ENCODE data around the gene ZNF597.
"Not testable (repeated sequence)": the region's sequence is repeated elsewhere in the genome, so short reads cannot be mapped to it uniquely, and the experiment has no call there.

Gene ZNF597

DNA sequence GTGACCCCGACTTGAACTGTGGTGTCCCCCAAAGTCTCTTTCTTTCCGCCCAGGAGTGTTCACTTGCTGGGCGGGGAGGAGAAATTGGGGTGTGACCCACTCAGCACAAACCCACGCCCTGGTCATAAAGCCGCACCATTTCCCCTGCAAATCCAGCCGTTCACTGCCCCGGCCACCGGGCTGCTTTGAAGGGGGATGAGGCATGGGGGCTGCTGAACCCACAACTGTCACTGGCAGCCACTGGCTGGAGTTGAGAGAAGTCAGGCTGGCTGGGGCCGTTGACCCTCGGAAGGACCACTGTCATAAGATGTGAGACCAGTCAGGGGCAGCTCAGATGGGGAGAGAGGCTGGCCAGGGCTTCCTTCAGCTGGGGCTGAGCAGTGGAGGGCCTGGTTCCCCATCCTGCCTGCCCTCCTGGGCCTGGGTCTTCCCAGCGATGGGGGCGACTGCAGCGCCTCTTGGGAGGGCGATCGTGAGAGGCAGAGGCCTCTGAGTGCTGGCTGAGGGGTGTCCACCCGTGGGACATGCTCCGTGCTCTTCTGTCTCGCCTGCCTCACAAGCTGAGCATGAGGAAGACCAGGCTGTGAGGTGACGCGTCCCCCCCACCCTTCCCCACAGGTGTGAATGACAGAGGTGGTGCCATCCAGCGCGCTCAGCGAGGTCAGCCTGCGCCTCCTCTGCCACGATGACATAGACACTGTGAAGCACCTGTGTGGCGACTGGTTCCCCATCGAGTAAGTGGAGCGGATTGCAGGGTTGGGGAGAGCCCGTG is 32.5 kb upstream of the ZNF597 start:
- no peak for DNase-seq

DNA sequence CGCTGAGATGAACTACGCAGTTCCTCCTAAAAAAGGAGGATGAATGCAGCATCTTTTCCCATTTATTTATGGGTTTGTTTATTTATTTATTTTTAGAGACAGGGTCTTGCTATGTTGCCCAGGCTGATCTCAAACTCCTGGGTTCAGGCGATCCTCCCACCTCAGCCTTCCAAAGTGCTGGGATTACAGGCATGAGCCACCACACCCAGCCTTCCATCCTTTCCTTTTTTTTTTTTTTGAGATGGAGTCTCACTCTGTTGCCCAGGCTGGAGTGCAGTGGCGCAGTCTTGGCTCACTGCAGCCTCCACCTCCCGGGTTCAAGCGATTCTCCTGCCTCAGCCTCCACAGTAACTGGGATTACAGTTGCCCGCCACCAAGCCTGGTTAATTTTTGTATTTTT is 31.6 kb upstream of the ZNF597 start:
- not testable (repeated sequence) for DNase-seq

DNA sequence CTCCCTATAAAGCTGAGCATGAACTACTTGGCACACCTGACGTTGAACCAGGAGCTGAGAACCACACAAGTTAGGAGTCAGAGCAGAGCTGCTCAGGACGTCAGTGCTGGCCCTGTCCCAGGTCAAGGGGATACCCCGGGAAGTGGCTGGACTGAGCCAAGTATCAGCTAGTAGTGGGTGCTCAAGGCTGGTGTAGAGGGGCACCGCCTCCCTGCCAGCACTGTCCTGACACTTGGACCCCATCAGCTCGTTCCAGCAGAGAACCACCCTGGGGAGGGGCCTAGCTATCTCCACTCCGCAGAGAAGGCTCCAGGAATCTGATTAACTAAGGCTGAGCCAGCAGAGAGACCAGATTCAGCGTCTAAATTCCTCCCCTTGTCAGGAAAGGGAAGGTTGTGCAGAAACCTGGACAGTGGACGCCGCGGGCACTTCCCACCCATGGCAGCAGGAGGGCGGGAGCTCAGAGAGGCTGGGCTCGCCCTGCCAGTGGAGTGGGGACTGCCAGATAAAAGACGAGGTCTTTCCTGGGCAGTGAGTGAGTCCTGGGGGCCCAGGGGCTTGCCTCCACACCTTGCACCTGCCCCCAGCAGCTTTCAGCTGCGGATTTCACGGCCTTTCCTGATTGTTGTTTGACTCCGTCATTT is 31.0 kb upstream of the ZNF597 start:
- DNase-seq, result no peak

GRCh38 chr16:3473596-3473943 is 30.3 kb upstream of the ZNF597 start:
- not testable (repeated sequence) for DNase-seq

- DNase-seq, result no peak
Measured at GRCh38 chr16:3472878-3473595, 29.7 kb upstream of the ZNF597 start.

- no peak for DNase-seq
Measured at GRCh38 chr16:3471518-3472176, 28.3 kb upstream of the ZNF597 start.

GRCh38 chr16:3470723-3471122 is 27.4 kb upstream of the ZNF597 start:
- no peak for DNase-seq

GRCh38 chr16:3469736-3470135 is 26.4 kb upstream of the ZNF597 start:
- DNase-seq, result no peak

DNA sequence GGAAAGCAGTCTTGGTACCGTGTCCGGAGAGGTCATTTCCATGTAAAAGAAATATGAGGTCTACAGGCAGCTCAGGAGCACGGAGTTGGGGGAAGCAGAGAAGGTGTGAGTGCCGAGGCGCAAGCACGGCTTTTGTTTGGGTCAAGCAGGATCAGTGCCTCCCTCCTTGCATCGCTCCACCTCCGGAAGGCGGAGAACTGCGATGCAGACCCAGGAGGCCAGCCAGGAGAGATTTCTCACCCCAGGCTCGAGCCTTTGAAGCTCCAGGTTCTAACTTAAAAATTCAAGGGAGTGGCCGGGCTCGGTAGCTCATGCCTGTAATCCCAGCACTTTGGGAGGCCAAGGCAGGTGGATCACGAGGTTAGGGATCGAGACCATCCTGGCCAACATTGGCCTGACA is 25.2 kb upstream of the ZNF597 start:
- no peak for DNase-seq

- no peak for DNase-seq
Measured at GRCh38 chr16:3467921-3468320, 24.6 kb upstream of the ZNF597 start.

- no peak for DNase-seq
Measured at GRCh38 chr16:3467182-3467581, 23.9 kb upstream of the ZNF597 start.

DNA sequence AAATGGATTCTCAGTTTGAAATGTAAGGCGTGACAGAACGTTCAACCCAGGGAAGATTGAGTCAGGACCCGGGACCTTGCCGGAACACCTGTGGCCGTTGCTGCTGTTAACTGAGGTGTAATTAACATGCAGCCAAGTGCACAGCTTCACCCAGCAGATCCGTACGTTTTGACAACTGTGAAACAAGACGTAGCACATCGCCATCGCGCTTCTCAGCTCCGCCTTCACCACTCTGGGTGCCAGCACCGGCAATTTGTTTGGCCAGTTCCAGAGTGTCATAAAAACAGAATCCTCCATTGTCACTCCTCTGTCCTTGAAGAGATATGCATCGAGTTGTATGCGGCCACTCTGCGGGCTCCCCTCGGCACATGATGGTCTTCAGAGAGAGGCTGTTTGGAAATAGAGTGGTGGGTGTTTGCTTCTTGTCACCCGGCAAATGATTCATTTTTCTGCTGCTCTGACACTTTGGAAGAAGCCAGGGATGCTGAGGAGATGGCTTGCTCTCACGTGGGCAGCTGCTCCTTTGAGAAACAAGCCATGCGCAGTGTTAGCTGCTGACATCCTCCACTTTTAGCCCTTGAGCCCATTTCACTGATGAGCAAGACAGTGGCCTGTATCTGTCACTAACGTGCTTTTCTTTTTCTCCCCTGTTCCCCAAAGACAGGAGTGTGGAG is 22.7 kb upstream of the ZNF597 start:
- DNase-seq, result no peak

DNA sequence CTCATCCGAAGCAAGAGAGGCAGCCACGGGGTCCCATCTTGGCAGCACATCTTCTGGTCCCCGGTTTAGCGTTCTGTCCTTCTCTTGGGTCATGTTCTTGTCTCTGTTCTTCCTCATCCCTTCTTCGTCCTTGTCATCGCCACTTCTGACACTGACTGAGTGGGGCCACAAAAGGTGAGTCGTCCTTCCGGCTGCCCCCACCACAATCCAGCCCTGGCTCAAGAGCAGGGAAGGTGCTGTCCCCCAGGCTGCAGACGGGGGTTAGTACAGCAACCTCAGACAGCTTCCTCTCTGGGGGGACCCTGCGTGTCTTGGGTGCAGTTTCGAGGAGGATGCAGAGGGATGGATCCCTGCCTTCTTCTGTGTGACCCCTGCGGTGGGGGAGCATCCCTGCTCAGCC is 22.0 kb upstream of the ZNF597 start:
- DNase-seq, result no peak

- no peak for DNase-seq
Measured at GRCh38 chr16:3461151-3461550, 17.8 kb upstream of the ZNF597 start.

DNA sequence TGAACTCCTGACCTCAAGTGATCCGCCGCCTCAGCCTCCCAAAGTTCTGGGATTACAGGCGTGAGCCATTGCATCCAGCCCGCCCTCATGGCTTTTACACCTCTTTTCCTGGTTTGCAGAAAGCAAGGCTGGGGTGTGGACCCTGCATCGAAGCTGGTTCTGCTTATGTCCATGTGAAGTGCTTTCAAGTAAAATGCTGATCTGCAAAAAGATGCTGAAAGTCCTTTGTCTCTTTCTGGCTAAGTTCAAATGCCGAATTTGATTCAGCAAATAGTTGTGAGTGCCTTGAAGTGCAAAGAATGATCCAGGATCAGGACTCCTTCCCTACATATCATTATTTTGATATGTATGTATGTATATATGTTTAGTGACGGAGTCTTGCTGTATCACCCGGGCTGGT is 17.3 kb upstream of the ZNF597 start:
- DNase-seq, result no peak

GRCh38 chr16:3460121-3460520 is 16.8 kb upstream of the ZNF597 start:
- no peak for DNase-seq

- DNase-seq, result no peak
Measured at GRCh38 chr16:3459401-3460090, 16.2 kb upstream of the ZNF597 start.

DNA sequence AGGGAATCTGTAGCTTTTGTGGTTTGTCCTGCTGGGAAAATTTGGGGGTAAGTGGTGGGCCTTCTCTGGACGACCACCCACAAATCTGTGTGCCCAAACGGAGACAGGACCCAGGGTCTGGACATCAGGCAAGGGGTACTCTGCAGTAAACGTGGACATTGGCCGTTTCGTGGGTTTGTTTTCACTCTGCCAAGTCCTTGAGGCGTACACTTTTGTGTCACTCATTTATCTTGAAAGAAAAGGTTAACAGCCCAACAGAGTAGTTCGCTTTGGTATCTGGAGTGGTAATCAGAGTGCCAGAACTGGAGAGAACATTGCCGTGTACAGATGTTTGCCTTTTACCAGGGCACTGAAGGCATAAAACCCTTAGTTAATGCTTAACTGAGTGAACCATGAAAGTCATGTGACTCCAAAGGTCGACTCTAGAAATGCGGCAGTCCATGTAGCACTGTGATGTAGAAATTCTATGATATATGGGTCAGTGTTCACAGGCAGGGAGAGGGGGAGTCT is 15.6 kb upstream of the ZNF597 start:
- DNase-seq, result no peak

DNA sequence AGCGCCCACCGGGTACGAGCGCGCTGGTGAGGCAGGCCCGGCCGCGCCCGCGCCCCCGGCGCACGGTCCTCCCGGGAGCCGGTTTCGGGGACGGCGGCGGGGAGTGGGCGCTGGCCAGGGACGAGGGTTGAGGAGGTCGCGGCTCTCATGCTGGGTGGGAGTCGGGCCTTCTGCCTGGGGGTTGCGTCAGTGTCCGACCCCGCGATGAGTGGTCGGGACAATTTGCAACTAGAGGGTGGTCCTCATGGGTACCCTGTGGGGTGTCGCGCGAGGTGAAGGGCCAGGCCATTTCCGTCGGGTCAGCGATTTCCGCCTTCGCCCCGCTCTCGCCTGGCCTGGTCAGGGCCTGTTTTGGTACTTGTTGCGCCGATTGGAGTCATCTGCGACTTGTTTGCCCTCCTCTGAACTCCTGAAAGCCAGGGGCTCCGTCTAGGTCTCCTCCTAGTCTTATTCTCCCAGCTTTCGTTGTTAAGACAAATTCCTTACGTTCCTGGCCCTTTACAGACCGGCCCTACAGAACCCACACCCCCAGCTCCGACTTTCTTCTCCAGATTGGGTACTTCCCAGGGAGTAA is 15.1 kb upstream of the ZNF597 start:
- no peak for DNase-seq

DNA sequence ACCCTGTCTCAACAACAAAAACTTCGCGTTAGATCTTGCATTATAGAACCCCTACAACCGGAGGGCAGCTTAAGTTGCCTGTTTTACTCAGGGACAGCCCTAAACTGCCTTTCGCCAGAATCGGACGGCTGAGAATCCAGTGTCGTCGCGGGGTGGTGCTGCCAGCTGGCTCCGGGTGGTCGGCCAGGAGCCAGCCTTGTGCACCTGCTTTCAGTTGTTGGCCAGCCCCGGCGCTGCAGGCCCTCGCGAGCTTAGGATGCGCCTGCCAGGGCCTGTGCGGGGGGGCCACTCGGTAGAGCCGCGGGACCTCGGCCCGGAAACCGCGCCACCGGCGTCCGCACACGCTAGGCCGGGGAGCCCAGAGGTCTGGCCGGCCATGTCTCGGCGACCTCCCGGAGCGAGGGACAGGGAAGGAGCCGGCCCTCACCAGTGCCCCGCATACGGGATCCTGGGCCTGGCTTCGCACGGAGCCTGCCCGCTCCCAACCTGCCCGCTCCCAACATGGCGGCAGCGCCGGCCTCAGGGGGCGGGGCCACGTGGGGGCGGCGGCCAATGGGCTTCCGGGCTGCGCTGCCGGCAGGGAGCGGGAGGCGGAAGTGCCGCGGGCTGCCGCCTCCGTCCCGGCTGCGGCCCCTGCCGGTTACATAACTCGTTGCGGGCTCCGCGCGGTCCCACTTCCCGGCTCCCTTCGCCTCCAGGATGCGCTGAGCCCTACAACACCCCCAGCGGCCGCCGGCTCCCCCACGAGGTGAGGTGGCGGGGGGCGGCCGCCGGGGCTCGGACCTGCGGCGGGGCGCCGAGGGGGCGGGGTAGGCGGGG is 14.3 kb upstream of the ZNF597 start:
- peak; percentile 83 for DNase-seq

DNA sequence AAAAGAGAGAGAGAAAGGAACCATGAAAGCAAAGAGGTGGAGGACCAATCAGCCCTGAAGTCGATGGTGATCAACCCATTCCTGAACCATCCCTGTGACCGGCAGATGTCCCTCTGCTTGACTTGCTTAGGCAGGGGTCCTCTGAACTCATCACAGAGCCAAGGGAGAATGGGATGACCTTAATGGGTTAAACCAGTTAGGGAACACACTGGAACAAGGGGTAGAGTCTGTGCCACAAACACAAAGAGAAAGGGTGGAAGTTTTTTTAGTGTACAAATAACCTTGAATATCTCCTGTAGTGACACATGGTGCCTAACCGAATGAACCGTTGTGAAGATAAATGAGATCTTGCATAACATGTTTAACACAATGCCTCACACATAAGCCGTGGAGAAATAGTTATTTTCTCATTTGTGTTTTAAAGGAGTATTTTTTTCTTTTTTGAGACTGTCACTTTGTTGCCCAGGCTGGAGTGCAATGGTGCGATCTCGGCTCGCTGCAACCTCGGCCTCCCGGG is 11.4 kb upstream of the ZNF597 start:
- no peak for DNase-seq
